ENCODE data around the gene CTAG1B.
"Not testable (repeated sequence)": the region's sequence is repeated elsewhere in the genome, so short reads cannot be mapped to it uniquely, and the experiment has no call there.

DNA sequence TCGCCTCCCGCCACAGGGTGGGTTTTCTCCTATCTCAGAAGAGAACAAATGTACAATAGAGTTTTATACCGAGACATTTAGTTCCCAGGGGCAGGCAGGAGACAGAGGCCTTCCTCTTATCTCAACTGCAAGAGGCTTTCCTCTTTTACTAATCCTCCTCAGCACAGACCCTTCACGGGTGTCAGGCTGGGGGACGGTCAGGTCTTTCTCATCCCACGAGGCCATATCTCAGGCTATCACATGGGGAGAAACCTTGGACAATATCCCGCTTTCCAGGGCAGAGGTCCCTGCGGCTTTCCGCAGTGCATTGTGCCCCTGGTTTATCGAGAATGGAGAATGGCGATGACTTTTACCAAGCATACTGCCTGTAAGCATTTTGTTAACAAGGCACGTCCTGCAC lies 10.3 kb downstream of the CTAG1B start:
- TF ChIP-seq, protein P1, sequence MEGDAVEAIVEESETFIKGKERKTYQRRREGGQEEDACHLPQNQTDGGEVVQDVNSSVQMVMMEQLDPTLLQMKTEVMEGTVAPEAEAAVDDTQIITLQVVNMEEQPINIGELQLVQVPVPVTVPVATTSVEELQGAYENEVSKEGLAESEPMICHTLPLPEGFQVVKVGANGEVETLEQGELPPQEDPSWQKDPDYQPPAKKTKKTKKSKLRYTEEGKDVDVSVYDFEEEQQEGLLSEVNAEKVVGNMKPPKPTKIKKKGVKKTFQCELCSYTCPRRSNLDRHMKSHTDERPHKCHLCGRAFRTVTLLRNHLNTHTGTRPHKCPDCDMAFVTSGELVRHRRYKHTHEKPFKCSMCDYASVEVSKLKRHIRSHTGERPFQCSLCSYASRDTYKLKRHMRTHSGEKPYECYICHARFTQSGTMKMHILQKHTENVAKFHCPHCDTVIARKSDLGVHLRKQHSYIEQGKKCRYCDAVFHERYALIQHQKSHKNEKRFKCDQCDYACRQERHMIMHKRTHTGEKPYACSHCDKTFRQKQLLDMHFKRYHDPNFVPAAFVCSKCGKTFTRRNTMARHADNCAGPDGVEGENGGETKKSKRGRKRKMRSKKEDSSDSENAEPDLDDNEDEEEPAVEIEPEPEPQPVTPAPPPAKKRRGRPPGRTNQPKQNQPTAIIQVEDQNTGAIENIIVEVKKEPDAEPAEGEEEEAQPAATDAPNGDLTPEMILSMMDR (IDR thresholded peaks at IDR 0.05; ENCODE audit: poor library complexity, severe bottlenecking), result not testable (repeated sequence)
- TF ChIP-seq TAF1 (IDR thresholded peaks at IDR 0.05; ENCODE audit: low read depth); SMC3 (conservative IDR thresholded peaks at IDR 0.05; ENCODE audit: poor library complexity); EZH2 (IDR thresholded peaks at IDR 0.05; ENCODE audit: borderline replicate concordance, insufficient read depth, low read length, poor library complexity, severe bottlenecking): not testable (repeated sequence)
- TF ChIP-seq, protein P2, sequence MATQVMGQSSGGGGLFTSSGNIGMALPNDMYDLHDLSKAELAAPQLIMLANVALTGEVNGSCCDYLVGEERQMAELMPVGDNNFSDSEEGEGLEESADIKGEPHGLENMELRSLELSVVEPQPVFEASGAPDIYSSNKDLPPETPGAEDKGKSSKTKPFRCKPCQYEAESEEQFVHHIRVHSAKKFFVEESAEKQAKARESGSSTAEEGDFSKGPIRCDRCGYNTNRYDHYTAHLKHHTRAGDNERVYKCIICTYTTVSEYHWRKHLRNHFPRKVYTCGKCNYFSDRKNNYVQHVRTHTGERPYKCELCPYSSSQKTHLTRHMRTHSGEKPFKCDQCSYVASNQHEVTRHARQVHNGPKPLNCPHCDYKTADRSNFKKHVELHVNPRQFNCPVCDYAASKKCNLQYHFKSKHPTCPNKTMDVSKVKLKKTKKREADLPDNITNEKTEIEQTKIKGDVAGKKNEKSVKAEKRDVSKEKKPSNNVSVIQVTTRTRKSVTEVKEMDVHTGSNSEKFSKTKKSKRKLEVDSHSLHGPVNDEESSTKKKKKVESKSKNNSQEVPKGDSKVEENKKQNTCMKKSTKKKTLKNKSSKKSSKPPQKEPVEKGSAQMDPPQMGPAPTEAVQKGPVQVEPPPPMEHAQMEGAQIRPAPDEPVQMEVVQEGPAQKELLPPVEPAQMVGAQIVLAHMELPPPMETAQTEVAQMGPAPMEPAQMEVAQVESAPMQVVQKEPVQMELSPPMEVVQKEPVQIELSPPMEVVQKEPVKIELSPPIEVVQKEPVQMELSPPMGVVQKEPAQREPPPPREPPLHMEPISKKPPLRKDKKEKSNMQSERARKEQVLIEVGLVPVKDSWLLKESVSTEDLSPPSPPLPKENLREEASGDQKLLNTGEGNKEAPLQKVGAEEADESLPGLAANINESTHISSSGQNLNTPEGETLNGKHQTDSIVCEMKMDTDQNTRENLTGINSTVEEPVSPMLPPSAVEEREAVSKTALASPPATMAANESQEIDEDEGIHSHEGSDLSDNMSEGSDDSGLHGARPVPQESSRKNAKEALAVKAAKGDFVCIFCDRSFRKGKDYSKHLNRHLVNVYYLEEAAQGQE (IDR thresholded peaks at IDR 0.05; ENCODE audit: borderline replicate concordance), result not testable (repeated sequence)
